SU-DHL-6 (cell line): ENCODE measurements around the gene OR8D1.

Experiments used
- CTCF ChIP-seq: fragments of 200-600 bp; sonication (generic); IDR thresholded peaks from one replicate; pipeline ENCODE4 v1.5.1; 2017; ENCODE audit warnings: antibody characterized with exemption, mild to moderate bottlenecking, low read length, moderate library complexity; ENCODE audit not compliant: insufficient read depth, poor library complexity, severe bottlenecking
- EZH2phosphoT487 ChIP-seq: fragments of 200-600 bp; sonication (generic), shearing (Covaris generic); conservative IDR thresholded peaks from 2 replicates; pipeline ENCODE4 v1.6.1; 2018; ENCODE audit warnings: mild to moderate bottlenecking, antibody characterized with exemption, low read length, moderate library complexity, mixed read lengths

GRCh38 chr11:124327775-124328174 lies 14.0 kb upstream of the OR8D1 start:
- TF ChIP-seq CTCF (no peak), EZH2phosphoT487 (no peak)
